ENCODE results near the gene ZNF385D.

The ZNF385D gene

DNA sequence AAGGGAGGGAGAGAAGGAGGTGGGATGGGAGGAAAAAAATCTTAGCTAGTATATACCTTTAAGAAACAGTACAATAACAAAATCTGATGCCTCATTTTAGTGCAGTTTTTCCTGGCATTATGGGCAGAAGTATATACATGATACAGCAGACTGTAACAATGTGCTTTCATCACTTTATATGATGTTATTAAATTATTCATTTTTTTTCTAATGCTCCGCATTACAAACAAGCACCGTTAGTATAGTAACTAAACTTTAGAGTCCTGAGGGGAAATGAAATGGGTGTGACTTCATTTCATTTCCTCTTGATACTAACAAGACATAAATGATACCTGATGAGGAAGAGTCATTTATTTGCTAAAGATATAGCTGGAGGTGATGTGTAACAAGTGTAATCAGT lies 325.3 kb downstream of the ZNF385D start:
- no peak overlapping the region for H3K4me3 ChIP-seq (ENCODE audit: low read depth, low read length)
- no peak for DNase-seq (ENCODE audit: low read depth)
- TF ChIP-seq, protein P1, sequence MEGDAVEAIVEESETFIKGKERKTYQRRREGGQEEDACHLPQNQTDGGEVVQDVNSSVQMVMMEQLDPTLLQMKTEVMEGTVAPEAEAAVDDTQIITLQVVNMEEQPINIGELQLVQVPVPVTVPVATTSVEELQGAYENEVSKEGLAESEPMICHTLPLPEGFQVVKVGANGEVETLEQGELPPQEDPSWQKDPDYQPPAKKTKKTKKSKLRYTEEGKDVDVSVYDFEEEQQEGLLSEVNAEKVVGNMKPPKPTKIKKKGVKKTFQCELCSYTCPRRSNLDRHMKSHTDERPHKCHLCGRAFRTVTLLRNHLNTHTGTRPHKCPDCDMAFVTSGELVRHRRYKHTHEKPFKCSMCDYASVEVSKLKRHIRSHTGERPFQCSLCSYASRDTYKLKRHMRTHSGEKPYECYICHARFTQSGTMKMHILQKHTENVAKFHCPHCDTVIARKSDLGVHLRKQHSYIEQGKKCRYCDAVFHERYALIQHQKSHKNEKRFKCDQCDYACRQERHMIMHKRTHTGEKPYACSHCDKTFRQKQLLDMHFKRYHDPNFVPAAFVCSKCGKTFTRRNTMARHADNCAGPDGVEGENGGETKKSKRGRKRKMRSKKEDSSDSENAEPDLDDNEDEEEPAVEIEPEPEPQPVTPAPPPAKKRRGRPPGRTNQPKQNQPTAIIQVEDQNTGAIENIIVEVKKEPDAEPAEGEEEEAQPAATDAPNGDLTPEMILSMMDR (conservative IDR thresholded peaks at IDR 0.05; ENCODE audit: low read depth, low read length), result no peak

DNA sequence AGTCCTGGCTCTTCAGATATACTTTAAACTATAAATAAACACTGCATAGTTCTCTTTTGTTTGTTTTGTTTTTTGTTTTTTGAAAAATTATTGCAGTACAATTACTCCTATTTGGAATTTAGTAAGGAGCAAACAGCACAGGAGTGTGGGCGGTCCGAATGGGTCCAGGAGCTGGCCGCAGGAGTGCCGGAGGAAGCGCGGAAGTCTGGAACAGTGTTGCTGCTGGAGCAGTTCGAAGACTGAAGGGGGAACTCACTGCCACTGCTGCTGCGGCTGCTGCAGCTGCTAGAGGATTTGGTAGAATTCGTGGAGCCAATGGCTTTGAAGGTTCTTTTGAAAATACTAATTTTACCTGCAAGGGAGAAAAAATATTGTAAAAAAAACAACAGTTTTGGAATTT lies 329.9 kb downstream of the ZNF385D start:
- DNase-seq (ENCODE audit: low read depth), result no peak
- TF ChIP-seq, protein P1 (conservative IDR thresholded peaks at IDR 0.05; ENCODE audit: low read depth, low read length), result no peak
- no peak overlapping the region for H3K4me3 ChIP-seq (ENCODE audit: low read depth, low read length)

DNA sequence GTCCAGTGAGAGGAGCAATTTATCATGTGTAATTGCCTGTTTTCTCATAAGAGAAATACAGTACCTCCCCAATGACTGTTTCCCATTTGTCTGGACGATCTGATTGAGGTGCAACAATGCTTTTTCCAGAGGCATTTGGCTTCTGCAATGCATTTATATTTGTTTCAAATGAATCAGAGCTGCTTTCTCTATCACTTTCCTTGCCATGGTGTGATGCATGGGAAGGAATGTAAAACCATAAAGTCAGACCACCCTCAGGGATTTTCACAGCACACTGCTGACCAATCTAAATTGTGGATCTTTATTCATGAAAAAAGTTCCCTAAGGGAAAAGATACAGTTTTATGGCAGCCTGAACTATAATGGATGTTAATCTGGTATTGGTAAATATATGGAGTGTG lies 333.0 kb downstream of the ZNF385D start:
- H3K4me3 ChIP-seq (ENCODE audit: low read depth, low read length), result no peak overlapping the region
- no peak for DNase-seq (ENCODE audit: low read depth)
- TF ChIP-seq, protein P1 (conservative IDR thresholded peaks at IDR 0.05; ENCODE audit: low read depth, low read length), result no peak

DNA sequence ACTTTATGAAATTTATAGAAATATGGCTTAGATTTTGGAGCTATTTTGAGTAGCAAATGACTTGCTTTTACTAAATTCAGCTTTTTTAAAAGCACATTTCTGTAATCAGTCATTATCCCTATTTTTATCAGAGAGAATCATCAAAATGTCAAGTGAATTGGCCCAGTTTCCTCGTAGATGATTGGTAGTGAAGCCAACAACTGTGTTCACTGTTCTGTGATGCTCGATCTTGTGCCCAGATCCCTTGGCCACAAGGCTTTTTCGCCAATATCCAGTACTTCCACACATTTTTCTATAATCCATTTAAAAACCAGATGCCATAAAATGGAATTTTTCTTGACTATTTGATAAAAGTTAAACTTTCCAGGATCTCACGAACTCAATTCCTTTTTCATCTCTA lies 336.5 kb downstream of the ZNF385D start:
- no peak for DNase-seq (ENCODE audit: low read depth)
- H3K4me3 ChIP-seq (ENCODE audit: low read depth, low read length), result no peak overlapping the region
- TF ChIP-seq, protein P1 (conservative IDR thresholded peaks at IDR 0.05; ENCODE audit: low read depth, low read length), result no peak

DNA sequence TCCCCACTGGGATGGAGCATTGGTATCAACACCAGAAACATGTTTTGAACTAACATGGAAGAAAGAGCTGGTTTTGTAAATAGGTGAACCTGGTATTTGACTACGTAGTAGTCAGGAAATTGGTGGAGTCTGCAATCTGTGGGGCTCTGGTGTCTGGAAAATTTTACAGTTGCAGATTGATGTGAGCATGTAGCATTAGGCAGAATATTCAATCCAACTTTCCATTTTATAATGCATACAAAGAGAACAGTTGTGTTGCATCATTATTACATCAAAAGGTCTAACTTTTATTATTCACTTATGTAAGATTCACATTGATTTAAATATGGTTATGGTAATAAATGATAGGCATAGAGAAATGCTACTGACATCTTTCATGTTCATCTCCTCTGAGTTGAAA lies 340.0 kb downstream of the ZNF385D start:
- TF ChIP-seq, protein P1 (conservative IDR thresholded peaks at IDR 0.05; ENCODE audit: low read depth, low read length), result no peak
- DNase-seq (ENCODE audit: low read depth), result no peak
- no peak overlapping the region for H3K4me3 ChIP-seq (ENCODE audit: low read depth, low read length)

DNA sequence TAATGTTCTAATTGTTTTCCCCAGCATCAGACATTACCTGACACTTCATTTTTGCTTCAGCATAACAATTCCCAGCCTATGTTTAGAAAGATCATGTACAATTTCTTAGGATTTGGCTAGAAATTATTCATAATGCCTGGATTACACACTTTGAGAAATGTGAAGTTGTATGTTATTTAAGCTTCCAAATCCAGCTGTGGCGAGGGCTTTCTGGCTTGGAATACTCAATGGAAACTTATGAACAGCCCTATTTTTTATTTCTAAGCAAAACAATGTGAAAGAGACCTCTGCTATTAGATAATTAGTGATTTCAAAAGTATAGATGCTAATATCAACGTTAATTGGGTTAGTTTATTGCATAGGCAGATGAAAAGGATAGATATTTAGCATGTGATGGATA lies 341.6 kb downstream of the ZNF385D start:
- no peak for DNase-seq (ENCODE audit: low read depth)
- TF ChIP-seq, protein P1 (conservative IDR thresholded peaks at IDR 0.05; ENCODE audit: low read depth, low read length), result no peak
- no peak overlapping the region for H3K4me3 ChIP-seq (ENCODE audit: low read depth, low read length)

DNA sequence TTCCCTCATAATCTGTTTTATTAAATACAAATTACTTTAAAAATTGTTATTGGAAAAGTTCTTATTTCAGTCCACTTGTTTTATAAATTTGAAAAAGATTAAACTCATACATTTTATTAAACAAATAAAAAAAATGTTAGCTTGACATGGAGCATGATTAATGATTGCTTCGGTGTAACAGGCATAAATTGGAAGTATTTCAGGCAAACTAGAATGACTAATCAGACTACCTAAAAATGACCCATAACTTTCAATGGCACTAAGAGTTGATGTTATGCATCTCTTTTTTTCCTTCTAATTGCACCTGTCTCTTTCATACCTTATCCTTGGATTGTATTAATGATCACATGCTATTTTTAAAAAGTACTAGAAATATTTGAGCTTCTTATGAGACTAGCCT lies 343.3 kb downstream of the ZNF385D start:
- no peak overlapping the region for H3K4me3 ChIP-seq (ENCODE audit: low read depth, low read length)
- no peak for DNase-seq (ENCODE audit: low read depth)
- TF ChIP-seq, protein P1 (conservative IDR thresholded peaks at IDR 0.05; ENCODE audit: low read depth, low read length), result no peak
